ENCODE data around the gene HOXB7.

Gene HOXB7

GRCh38 chr17:48613862-48614694 is 3.3 kb upstream of the HOXB7 start:
- H3K79me2 ChIP-seq (ENCODE audit: insufficient read depth, low read depth): no peaks in the 10 kb centered on the region
- H2AFZ ChIP-seq (ENCODE audit: low read depth): no peak overlapping the region
- no peak overlapping the region for H3K4me3 ChIP-seq (IDR thresholded peaks at IDR 0.05; ENCODE audit: insufficient read depth, low read depth, low read length)
- no peak overlapping the region for H3K27ac ChIP-seq
- H3K27me3 ChIP-seq (ENCODE audit: insufficient read depth, low read depth): peaks cover 53% of the 10 kb centered on the region
- no peak overlapping the region for H3K9ac ChIP-seq
- no peaks in the 10 kb centered on the region for H3K36me3 ChIP-seq (ENCODE audit: insufficient read depth)
- no peaks in the 10 kb centered on the region for H4K20me1 ChIP-seq (ENCODE audit: insufficient read depth)
- H3K4me2 ChIP-seq: peak overlapping the region; percentile 13; the same call in 1 of the 2 replicates
- peaks cover 21% of the 10 kb centered on the region for H3K4me1 ChIP-seq (ENCODE audit: low read depth, poor library complexity, severe bottlenecking)
- TF ChIP-seq CTCF (conservative IDR thresholded peaks at IDR 0.05; ENCODE audit: low read depth, low read length): no peak

- H4K20me1 ChIP-seq (ENCODE audit: insufficient read depth): no peaks in the 10 kb centered on the region
- no peaks in the 10 kb centered on the region for H3K36me3 ChIP-seq (ENCODE audit: insufficient read depth)
- H3K9ac ChIP-seq: no peak overlapping the region
- TF ChIP-seq CTCF (conservative IDR thresholded peaks at IDR 0.05; ENCODE audit: low read depth, low read length): no peak
- H3K27me3 ChIP-seq (ENCODE audit: insufficient read depth, low read depth): peaks cover 46% of the 10 kb centered on the region
- peak overlapping the region; percentile 67 for H2AFZ ChIP-seq (ENCODE audit: low read depth)
- peak overlapping the region; percentile 92 for H3K4me2 ChIP-seq
- no peak overlapping the region for H3K4me3 ChIP-seq (IDR thresholded peaks at IDR 0.05; ENCODE audit: insufficient read depth, low read depth, low read length)
- H3K27ac ChIP-seq: no peak overlapping the region; the same call in 1 of the 2 replicates
- no peaks in the 10 kb centered on the region for H3K79me2 ChIP-seq (ENCODE audit: insufficient read depth, low read depth)
- H3K4me1 ChIP-seq (ENCODE audit: low read depth, poor library complexity, severe bottlenecking): peaks cover 20% of the 10 kb centered on the region
Measured at GRCh38 chr17:48612854-48613691, 2.3 kb upstream of the HOXB7 start.

- Histone ChIP-seq H3K36me3 (ENCODE audit: insufficient read depth) (no peaks in the 10 kb centered on the region), H3K27ac (peak overlapping the region; percentile 38; the same call in 1 of the 2 replicates), H3K79me2 (ENCODE audit: insufficient read depth, low read depth) (no peaks in the 10 kb centered on the region), H3K9ac (no peak overlapping the region), H2AFZ (ENCODE audit: low read depth) (peak overlapping the region; percentile 67), H3K27me3 (ENCODE audit: insufficient read depth, low read depth) (peaks cover 40% of the 10 kb centered on the region), H3K4me1 (ENCODE audit: low read depth, poor library complexity, severe bottlenecking) (peaks cover 17% of the 10 kb centered on the region), H3K4me2 (peak overlapping the region; percentile 92), H3K4me3 (IDR thresholded peaks at IDR 0.05; ENCODE audit: insufficient read depth, low read depth, low read length) (no peak overlapping the region), H4K20me1 (ENCODE audit: insufficient read depth) (no peaks in the 10 kb centered on the region)
- no peak for TF ChIP-seq CTCF (conservative IDR thresholded peaks at IDR 0.05; ENCODE audit: low read depth, low read length)
Measured at GRCh38 chr17:48612456-48612853, 1.6 kb upstream of the HOXB7 start.

GRCh38 chr17:48611681-48612455 is 1.1 kb upstream of the HOXB7 start:
- peak overlapping the region; percentile 96; the same call in 1 of the 2 replicates for H2AFZ ChIP-seq (ENCODE audit: low read depth)
- H3K4me2 ChIP-seq: peak overlapping the region; percentile 92; the same call in 1 of the 2 replicates

More at GRCh38 chr17:48611681-48612455, 1.1 kb upstream of the HOXB7 start:
- Histone ChIP-seq H3K36me3 (ENCODE audit: insufficient read depth) (no peaks in the 10 kb centered on the region), H3K9ac (peak overlapping the region; percentile 30; the same call in 1 of the 2 replicates), H3K4me3 (IDR thresholded peaks at IDR 0.05; ENCODE audit: insufficient read depth, low read depth, low read length) (no peak overlapping the region), H4K20me1 (ENCODE audit: insufficient read depth) (no peaks in the 10 kb centered on the region), H3K27me3 (ENCODE audit: insufficient read depth, low read depth) (peaks cover 34% of the 10 kb centered on the region), H3K27ac (peak overlapping the region; percentile 74; the same call in 1 of the 2 replicates), H3K4me1 (ENCODE audit: low read depth, poor library complexity, severe bottlenecking) (peaks cover 17% of the 10 kb centered on the region), H3K79me2 (ENCODE audit: insufficient read depth, low read depth) (no peaks in the 10 kb centered on the region)
- no peak for TF ChIP-seq CTCF (conservative IDR thresholded peaks at IDR 0.05; ENCODE audit: low read depth, low read length)
